Sigmoid colon (tissue), 4 donors: ENCODE data around the gene PRIM2.

ENCODE experiments used
- POLR2A ChIP-seq, 2 donors: fragments of 450-650 bp; IDR thresholded peaks; one replicate each; pipeline ENCODE4 v1.6.1; 2016; ENCODE audit warnings: antibody characterized with exemption in 2 of 2, mild to moderate bottlenecking in 2 of 2, moderate library complexity in 2 of 2
- POLR2AphosphoS5 ChIP-seq, 4 donors: sonication (generic); formaldehyde crosslinking; IDR thresholded peaks; one replicate each; pipeline ENCODE4 v1.6.1; 2017; ENCODE audit warnings: antibody characterized with exemption in 4 of 4
- TF ChIP-seq, protein P1 (sequence below), 4 experiments: fragments of 450-650 bp in 3 of 4; fragments of 200-600 bp in 1 of 4; IDR thresholded peaks; one replicate each; pipeline ENCODE4 v1.5.1; 2016 to 2019; ENCODE audit warnings: antibody characterized with exemption in 4 of 4, mild to moderate bottlenecking in 3 of 4, moderate library complexity in 2 of 4

DNA sequence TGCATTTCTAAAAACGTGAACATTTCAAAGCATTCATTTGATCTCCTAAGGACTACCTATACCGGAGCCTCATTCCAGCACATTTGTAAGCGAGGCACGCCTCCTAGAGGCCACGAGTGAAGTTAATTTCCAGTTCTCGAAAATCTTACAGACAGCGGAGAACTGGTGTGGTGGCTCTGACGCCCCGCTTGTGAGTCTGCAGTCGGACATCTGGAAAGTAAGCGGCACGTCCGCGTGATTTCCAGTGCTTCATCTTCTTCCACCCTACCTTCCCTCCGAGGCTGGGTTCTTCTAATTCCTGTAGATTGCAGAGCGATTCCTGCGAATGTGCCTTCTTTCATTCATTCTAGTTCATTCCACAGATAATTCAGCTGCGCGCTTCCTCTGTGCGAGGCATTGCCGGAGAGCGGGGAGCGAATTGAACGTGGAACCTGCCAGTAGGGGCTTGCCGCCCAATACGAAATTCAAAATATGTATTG is 810 bp upstream of the PRIM2 start:
- TF ChIP-seq, protein P1, sequence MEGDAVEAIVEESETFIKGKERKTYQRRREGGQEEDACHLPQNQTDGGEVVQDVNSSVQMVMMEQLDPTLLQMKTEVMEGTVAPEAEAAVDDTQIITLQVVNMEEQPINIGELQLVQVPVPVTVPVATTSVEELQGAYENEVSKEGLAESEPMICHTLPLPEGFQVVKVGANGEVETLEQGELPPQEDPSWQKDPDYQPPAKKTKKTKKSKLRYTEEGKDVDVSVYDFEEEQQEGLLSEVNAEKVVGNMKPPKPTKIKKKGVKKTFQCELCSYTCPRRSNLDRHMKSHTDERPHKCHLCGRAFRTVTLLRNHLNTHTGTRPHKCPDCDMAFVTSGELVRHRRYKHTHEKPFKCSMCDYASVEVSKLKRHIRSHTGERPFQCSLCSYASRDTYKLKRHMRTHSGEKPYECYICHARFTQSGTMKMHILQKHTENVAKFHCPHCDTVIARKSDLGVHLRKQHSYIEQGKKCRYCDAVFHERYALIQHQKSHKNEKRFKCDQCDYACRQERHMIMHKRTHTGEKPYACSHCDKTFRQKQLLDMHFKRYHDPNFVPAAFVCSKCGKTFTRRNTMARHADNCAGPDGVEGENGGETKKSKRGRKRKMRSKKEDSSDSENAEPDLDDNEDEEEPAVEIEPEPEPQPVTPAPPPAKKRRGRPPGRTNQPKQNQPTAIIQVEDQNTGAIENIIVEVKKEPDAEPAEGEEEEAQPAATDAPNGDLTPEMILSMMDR (IDR thresholded peaks at IDR 0.05), result peak; percentile 68 to 87 (median 76)
- peak in 1 of 2 donors; percentile 13 for TF ChIP-seq POLR2A (IDR thresholded peaks at IDR 0.05)
- TF ChIP-seq POLR2AphosphoS5 (IDR thresholded peaks at IDR 0.05), result peak; percentile 21 to 64 (median 58)
